ENCODE data around the gene CTTNBP2. TPM values are rescaled to one million over a fixed set of nuclear protein-coding genes. Genes with fewer than 3 reads are reported as not detected.

Gene CTTNBP2
- polyA plus RNA-seq, 3 donors from 2014 or later, result not detected

- Mint-ChIP-seq H3K27ac (no peak overlapping the region), H3K36me3 (no peaks in the 10 kb centered on the region), H3K4me1 (no peaks in the 10 kb centered on the region), H3K4me3 (no peak overlapping the region), H3K9me3 (peaks cover 0 to 10% (median 3%) of the 10 kb centered on the region in 6 donors), H3K27me3 (ENCODE audit: low read depth in 3 of 3) (peaks cover 0 to 3% (median 2%) of the 10 kb centered on the region in 3 donors)
- DNase-seq, result no peak
Observed at GRCh38 chr7:117782761-117783160, 90.5 kb downstream of the CTTNBP2 start.

GRCh38 chr7:117781707-117782106 lies 91.5 kb downstream of the CTTNBP2 start:
- Mint-ChIP-seq H3K4me1 (no peaks in the 10 kb centered on the region), H3K4me3 (no peak overlapping the region), H3K27me3 (ENCODE audit: low read depth in 3 of 3) (peaks cover 0 to 3% (median 0%) of the 10 kb centered on the region in 3 donors), H3K36me3 (no peaks in the 10 kb centered on the region), H3K9me3 (peaks cover 0 to 4% (median 1%) of the 10 kb centered on the region in 6 donors), H3K27ac (no peak overlapping the region)
- DNase-seq, result no peak

- Mint-ChIP-seq H3K4me3 (no peak overlapping the region), H3K4me1 (no peaks in the 10 kb centered on the region), H3K36me3 (no peaks in the 10 kb centered on the region), H3K27me3 (ENCODE audit: low read depth in 3 of 3) (peaks cover 0 to 3% (median 0%) of the 10 kb centered on the region in 3 donors), H3K27ac (no peak overlapping the region), H3K9me3 (peaks cover 0 to 2% (median 0%) of the 10 kb centered on the region in 6 donors)
- DNase-seq, result no peak
Observed at GRCh38 chr7:117780832-117781231, 92.4 kb downstream of the CTTNBP2 start.

GRCh38 chr7:117777335-117778142 lies 95.7 kb downstream of the CTTNBP2 start:
- no peaks in the 10 kb centered on the region for H3K27me3 Mint-ChIP-seq (ENCODE audit: low read depth in 3 of 3)
- no peak overlapping the region for H3K27ac Mint-ChIP-seq
- peaks cover 0 to 2% (median 0%) of the 10 kb centered on the region in 6 donors for H3K9me3 Mint-ChIP-seq
- DNase-seq, result no peak
- peaks cover 0 to 5% of the 10 kb centered on the region in 2 donors for H3K4me1 Mint-ChIP-seq
- H3K36me3 Mint-ChIP-seq, result no peaks in the 10 kb centered on the region
- H3K4me3 Mint-ChIP-seq, result no peak overlapping the region

GRCh38 chr7:117776224-117776623 lies 97.0 kb downstream of the CTTNBP2 start:
- Mint-ChIP-seq H3K9me3 (peaks cover 0 to 6% (median 0%) of the 10 kb centered on the region in 6 donors), H3K36me3 (no peaks in the 10 kb centered on the region), H3K4me3 (no peak overlapping the region), H3K27me3 (ENCODE audit: low read depth in 3 of 3) (peaks cover 0 to under 1% (median 0%) of the 10 kb centered on the region in 3 donors), H3K4me1 (peaks cover 5% of the 10 kb centered on the region in 2 donors), H3K27ac (no peak overlapping the region)
- no peak for DNase-seq

DNA sequence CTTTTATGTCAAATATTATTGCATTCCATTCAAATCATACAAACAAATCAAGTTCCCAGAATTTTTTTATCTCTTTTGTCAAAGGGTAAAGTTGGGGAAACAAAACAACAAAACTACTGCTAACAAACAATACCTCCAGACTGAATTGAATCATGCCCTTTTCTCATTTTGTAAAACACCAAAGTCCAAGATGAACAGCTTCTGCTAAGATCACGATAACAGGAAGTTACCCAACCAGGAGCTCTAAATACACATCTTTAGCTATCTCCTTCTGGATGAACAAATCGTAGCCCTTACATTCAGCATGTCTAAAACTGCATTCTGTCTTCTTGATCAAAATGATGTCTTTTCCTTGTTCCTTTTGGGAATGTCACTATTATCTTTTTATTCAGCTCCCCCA lies 97.4 kb downstream of the CTTNBP2 start:
- no peak for DNase-seq
- peaks cover 0 to 2% (median 0%) of the 10 kb centered on the region in 3 donors for H3K27me3 Mint-ChIP-seq (ENCODE audit: low read depth in 3 of 3)
- H3K36me3 Mint-ChIP-seq, result no peaks in the 10 kb centered on the region
- H3K27ac Mint-ChIP-seq, result no peak overlapping the region
- H3K4me3 Mint-ChIP-seq, result no peak overlapping the region
- H3K4me1 Mint-ChIP-seq, result peaks cover 5% of the 10 kb centered on the region in 2 donors
- peaks cover 0 to 6% (median 0%) of the 10 kb centered on the region in 6 donors for H3K9me3 Mint-ChIP-seq

- H3K4me1 Mint-ChIP-seq, result peaks cover 5% of the 10 kb centered on the region in 2 donors
- peaks cover 0 to 6% (median 0%) of the 10 kb centered on the region in 6 donors for H3K9me3 Mint-ChIP-seq
- no peak for DNase-seq
- peaks cover 0 to 2% (median 0%) of the 10 kb centered on the region in 3 donors for H3K27me3 Mint-ChIP-seq (ENCODE audit: low read depth in 3 of 3)
- H3K36me3 Mint-ChIP-seq, result no peaks in the 10 kb centered on the region
- H3K4me3 Mint-ChIP-seq, result no peak overlapping the region
- no peak overlapping the region for H3K27ac Mint-ChIP-seq
Observed at GRCh38 chr7:117774943-117775342, 98.3 kb downstream of the CTTNBP2 start.

- no peaks in the 10 kb centered on the region for H3K36me3 Mint-ChIP-seq
- H3K4me1 Mint-ChIP-seq, result peaks cover 5% of the 10 kb centered on the region in 2 donors
- no peak for DNase-seq
- H3K27ac Mint-ChIP-seq, result no peak overlapping the region
- peaks cover 0 to 6% (median 0%) of the 10 kb centered on the region in 6 donors for H3K9me3 Mint-ChIP-seq
- no peak overlapping the region for H3K4me3 Mint-ChIP-seq
- H3K27me3 Mint-ChIP-seq (ENCODE audit: low read depth in 3 of 3), result peaks cover 0 to 2% (median 0%) of the 10 kb centered on the region in 3 donors
Observed at GRCh38 chr7:117772421-117772820, 100.8 kb downstream of the CTTNBP2 start.

- Mint-ChIP-seq H3K27ac (no peak overlapping the region), H3K9me3 (peaks cover 0 to 6% (median 0%) of the 10 kb centered on the region in 6 donors), H3K4me3 (no peak overlapping the region), H3K4me1 (peaks cover 5% of the 10 kb centered on the region in 2 donors), H3K27me3 (ENCODE audit: low read depth in 3 of 3) (peaks cover 0 to 2% (median 0%) of the 10 kb centered on the region in 3 donors), H3K36me3 (no peaks in the 10 kb centered on the region)
- DNase-seq, result no peak
Observed at GRCh38 chr7:117771756-117772155, 101.5 kb downstream of the CTTNBP2 start.

GRCh38 chr7:117769085-117769484 lies 104.2 kb downstream of the CTTNBP2 start:
- Mint-ChIP-seq H3K9me3 (peaks cover 0 to 11% (median under 1%) of the 10 kb centered on the region in 6 donors), H3K4me3 (no peak overlapping the region), H3K27ac (no peak overlapping the region), H3K4me1 (peaks cover 5% of the 10 kb centered on the region in 2 donors), H3K27me3 (ENCODE audit: low read depth in 3 of 3) (peaks cover 0 to 3% (median 0%) of the 10 kb centered on the region in 3 donors), H3K36me3 (no peaks in the 10 kb centered on the region)
- DNase-seq, result no peak

GRCh38 chr7:117767951-117768350 lies 105.3 kb downstream of the CTTNBP2 start:
- H3K27me3 Mint-ChIP-seq (ENCODE audit: low read depth in 3 of 3), result peaks cover 0 to 5% (median 0%) of the 10 kb centered on the region in 3 donors
- H3K4me3 Mint-ChIP-seq, result no peak overlapping the region
- H3K9me3 Mint-ChIP-seq, result peaks cover 0 to 11% (median 2%) of the 10 kb centered on the region in 6 donors
- peaks cover 0 to 5% of the 10 kb centered on the region in 2 donors for H3K4me1 Mint-ChIP-seq
- H3K27ac Mint-ChIP-seq, result no peak overlapping the region
- no peak for DNase-seq
- H3K36me3 Mint-ChIP-seq, result no peaks in the 10 kb centered on the region

GRCh38 chr7:117766913-117767312 lies 106.3 kb downstream of the CTTNBP2 start:
- no peak overlapping the region for H3K27ac Mint-ChIP-seq
- H3K27me3 Mint-ChIP-seq (ENCODE audit: low read depth in 3 of 3), result peaks cover 0 to 7% (median 4%) of the 10 kb centered on the region in 3 donors
- H3K9me3 Mint-ChIP-seq, result peaks cover 0 to 10% (median 2%) of the 10 kb centered on the region in 6 donors
- peaks cover 0 to 4% of the 10 kb centered on the region in 2 donors for H3K4me1 Mint-ChIP-seq
- H3K4me3 Mint-ChIP-seq, result no peak overlapping the region
- DNase-seq, result no peak
- H3K36me3 Mint-ChIP-seq, result no peaks in the 10 kb centered on the region

GRCh38 chr7:117764031-117764430 lies 109.2 kb downstream of the CTTNBP2 start:
- peaks cover 0 to 5% (median 4%) of the 10 kb centered on the region in 3 donors for H3K27me3 Mint-ChIP-seq (ENCODE audit: low read depth in 3 of 3)
- no peak overlapping the region for H3K4me3 Mint-ChIP-seq
- H3K4me1 Mint-ChIP-seq, result no peaks in the 10 kb centered on the region
- no peak overlapping the region for H3K27ac Mint-ChIP-seq
- peaks cover 0 to 6% (median 2%) of the 10 kb centered on the region in 6 donors for H3K9me3 Mint-ChIP-seq
- no peaks in the 10 kb centered on the region for H3K36me3 Mint-ChIP-seq
- DNase-seq, result no peak

DNA sequence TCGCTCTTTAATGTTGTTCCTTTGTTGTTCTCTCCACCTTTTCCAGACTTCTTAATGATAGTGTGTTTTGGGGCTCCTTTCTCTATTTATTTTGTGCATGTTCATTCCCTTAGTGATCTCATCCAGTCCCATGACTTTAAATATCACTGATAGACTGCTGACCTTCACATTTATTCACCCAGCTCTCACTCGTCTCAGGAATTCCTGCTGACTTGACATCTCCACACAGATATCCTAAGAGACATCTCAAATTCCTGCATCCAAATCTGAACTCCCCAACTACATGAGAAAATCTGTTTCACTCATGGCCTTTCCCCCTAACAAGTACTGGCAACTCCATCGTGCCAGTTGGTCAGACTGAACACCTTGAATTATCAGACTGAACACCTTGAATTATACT lies 111.2 kb downstream of the CTTNBP2 start:
- DNase-seq, result no peak
- Mint-ChIP-seq H3K4me3 (no peak overlapping the region), H3K27me3 (ENCODE audit: low read depth in 3 of 3) (peaks cover 0 to 5% (median 4%) of the 10 kb centered on the region in 3 donors), H3K27ac (no peak overlapping the region), H3K9me3 (peaks cover 0 to 6% (median 4%) of the 10 kb centered on the region in 6 donors), H3K36me3 (no peaks in the 10 kb centered on the region), H3K4me1 (no peaks in the 10 kb centered on the region)
